Measurements from ENCODE around the gene PLEK2.

The PLEK2 gene

DNA sequence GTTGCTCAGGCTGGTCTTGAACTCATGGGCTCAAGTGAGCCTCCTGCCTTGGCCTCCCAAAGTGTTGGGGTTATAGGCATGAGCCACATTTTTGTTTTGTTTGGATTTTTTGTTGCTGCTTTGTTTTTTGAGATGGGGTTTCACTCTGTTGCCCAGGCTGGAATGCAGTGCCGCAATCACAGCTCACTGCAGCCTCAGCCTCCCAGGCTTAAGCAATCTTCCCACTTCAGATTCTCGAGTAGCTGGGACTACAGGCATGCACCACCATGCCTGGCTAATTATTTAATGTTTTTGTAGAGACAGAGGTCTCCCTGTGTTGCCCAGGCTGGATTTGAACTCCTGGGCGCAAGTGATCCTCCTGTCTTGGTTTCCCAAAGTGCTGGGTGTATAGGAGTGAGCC is 5.7 kb upstream of the PLEK2 start:
- no peak for TF ChIP-seq CTCF (IDR thresholded peaks at IDR 0.05)

DNA sequence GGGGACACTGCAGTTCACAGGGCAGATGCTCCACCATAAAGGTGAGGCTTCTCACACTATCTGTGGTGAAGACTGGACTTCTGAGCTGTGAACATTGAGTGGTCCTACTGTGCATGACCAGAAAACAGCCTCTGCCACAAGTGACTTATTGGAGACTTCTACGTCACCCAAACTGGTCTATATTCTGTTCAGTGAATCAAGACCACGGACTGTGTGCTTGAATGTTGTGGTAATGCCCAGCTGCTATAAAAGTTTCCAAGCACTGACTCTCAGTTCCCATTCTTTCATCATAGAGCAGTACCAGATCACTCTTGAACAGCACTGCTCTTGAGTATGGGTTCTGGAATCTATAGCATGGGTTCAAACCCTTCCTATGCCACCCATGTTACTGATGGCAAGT is 4.8 kb upstream of the PLEK2 start:
- TF ChIP-seq CTCF (IDR thresholded peaks at IDR 0.05) = no peak

- no peak for TF ChIP-seq CTCF (IDR thresholded peaks at IDR 0.05)
These were observed 4.1 kb upstream of the PLEK2 start for GRCh38 chr14:67416085-67416484.

GRCh38 chr14:67413806-67414769 is 2.1 kb upstream of the PLEK2 start:
- no peak for TF ChIP-seq CTCF (IDR thresholded peaks at IDR 0.05)

DNA sequence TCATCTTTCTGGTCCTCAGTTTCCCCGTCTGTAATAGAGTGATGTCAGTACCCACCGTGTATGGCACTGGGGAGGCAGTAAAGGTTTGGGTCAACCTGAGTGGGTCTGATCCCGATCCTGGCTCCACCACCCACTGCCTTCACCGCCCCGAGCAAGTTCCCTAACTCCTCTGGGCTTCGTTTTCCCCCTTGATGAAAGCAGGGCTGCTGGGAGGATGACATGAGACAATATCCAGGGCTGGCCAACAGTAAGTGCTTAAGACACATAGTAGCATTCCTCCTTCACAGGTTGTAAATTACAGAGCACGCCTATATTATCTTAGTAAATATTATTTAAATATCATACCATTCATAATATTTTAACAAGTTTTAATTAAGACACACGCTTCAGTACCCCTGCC is 595 bp downstream of the PLEK2 start:
- TF ChIP-seq CTCF (IDR thresholded peaks at IDR 0.05) = no peak

DNA sequence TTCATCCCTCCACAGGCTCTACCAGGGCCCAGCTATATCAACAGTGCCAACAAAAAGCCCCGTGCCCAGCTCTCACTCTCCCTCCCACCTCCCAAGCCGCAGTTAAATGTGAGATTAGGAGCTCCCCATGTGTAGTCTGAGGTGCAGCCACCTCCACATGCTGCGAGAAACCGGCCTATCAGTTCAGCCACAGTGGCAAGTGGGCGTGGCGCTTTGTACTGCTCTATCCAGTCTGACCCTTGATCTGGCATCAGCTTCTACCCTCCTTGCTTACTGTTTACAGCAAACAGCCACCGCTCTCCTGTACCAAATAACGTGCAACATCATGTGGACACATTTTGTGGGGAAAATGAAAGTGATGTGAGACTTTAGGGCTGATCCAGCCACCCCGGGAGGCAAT is 1.7 kb downstream of the PLEK2 start:
- no peak for TF ChIP-seq CTCF (IDR thresholded peaks at IDR 0.05)

DNA sequence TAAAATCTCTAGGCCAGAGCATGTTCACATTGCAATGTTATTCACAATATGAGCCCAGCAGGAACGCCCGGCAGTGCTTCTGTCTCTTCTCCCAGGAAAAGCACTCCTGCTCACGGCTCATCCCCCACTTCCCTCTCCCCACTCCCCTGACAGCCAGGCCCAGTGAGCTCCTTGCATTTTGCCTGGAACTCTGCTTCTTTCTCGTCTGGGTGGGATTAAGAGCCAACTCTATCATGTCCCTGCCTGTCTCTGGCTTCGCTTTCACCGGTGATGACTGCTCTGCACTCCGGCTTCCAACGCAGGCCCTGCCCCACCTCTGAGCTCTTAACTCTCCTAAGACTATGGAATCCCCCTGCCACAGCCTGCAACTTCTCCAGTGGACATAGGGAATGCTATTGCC is 2.5 kb downstream of the PLEK2 start:
- TF ChIP-seq CTCF (IDR thresholded peaks at IDR 0.05) = no peak
